NCI-H2107 treated with DMSO at 0.1 percent for 48 hours (cell line): Measurements from ENCODE around the gene CGB5.
A peak's percentile ranks its signal among the peaks of the same experiment; 100 is the strongest.
"Not testable (repeated sequence)": the region's sequence is repeated elsewhere in the genome, so short reads cannot be mapped to it uniquely, and the experiment has no call there.

Experiments used
- DNase-seq: peaks from one replicate; lab custom pipeline; 2025; ENCODE audit not compliant: unreplicated experiment; lab: John Stamatoyannopoulos, UW

Gene CGB5

GRCh38 chr19:49043548-49043947 lies at the start of gene CGB5:
Gene CGB5 (plus strand): TSS chr19:49043848. CDS start chr19:49044210, 362 bp downstream.
- not testable (repeated sequence) for DNase-seq

DNA sequence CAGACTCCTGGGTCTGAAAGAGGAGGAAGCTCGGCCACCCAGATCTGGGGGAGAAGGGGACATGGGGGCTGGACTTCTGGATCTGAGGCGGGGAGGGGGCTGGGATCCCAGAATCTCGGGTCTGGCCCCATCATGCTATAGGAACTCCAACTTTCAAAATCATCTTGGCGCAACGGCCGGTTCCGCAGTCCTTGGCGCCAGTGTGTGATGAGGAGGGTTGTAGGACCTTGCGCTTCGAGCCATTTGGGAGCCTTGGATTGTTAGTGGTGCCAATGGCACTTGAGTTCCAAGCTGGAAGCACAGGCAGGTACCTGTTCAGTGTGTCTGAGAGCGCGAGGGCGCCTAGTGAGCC lies 49.6 kb upstream of the CGB5 start:
- no peak for DNase-seq

- DNase-seq = peak; percentile 84
These were observed 45.7 kb upstream of the CGB5 start for GRCh38 chr19:48997972-48998371.

DNA sequence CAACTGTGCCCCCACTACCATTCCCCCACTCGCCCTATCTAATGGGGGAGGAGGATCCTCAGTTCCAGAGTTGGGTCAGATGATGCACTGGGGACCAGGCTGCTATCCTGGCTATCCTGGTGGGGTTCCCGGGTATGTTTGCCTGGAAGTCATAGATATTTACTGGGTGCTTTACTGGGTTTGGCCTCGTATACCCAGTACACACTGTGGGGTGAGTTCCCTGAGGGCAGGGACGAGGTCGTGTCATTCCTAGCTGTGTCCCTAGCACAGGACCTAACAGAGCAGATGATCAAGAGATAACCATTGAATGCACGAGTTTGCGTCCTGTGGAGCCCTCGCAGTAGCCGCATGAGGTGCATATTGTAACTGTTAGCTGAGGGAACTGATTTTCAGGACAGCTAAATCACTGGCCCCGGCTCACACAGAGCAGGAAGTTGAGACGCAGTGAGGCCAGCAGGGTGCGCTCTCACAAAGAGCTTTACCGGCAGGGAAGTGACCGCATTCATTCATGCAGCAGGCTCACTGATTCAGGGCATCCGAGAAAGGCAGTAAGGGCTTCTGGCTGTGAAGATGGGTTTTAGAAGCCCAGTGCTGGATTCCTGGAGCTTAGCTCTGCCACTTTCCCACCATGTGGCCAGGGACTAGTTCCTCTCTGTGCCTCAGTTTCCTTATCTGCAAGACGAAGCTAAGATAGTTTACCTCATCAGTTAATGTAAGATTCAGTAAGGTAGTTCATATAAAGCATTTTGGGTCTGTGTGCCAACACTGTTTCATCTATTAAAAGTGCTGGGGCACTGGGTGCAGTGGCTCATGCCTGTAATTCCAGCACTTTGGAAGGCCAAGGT lies 43.9 kb upstream of the CGB5 start:
- DNase-seq = no peak

DNA sequence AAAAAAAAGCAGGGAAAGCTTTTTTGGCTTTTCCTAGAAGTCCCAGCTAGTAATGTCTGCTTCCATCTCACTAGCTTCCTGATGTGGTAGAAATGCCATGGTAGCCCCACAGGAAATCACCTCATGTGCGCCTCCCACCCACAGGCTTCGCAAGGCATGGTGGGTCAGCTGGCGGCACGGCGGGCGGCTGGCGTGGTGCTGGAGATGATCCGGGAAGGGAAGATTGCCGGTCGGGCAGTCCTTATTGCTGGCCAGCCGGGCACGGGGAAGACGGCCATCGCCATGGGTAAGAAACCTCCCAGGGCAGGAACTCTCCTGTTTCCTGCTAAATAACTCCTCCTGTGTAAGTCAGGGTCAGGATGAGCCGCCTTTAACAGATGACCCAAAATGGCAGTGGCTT lies 39.5 kb upstream of the CGB5 start:
- no peak for DNase-seq

DNA sequence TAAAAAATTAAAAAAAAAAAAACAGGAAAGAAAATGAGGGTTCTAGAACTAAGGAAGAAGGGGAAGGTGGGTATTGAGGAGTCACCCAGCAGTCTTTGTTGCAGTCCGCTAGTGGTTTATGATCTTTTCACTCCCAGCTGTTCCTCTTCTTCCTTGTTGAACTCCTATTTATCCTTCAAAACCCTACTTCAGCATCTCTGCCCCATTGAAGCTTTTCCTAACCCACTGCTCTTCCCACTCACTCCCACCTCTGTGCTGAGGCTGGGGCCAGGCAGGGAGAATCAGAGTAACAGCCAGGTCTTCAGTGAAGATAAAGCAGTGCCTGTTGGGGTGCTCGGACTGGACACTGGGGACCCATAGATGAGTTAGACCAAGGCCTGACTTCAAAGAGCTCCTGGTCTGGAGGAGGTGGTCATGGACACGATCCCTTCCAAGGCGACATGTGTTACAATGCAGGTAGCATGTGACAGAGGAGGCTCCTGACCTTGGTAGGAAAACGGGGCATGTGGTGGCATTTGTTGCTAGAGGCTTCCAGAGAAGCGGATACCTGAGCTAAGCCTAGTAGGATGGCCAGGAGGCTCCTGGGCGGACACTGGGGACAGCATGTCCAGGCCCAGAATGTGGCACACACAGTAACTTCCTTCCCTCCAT lies 38.6 kb upstream of the CGB5 start:
- no peak for DNase-seq

- DNase-seq = no peak
These were observed 36.7 kb upstream of the CGB5 start for GRCh38 chr19:49006905-49007304.

- no peak for DNase-seq
These were observed 33.8 kb upstream of the CGB5 start for GRCh38 chr19:49009828-49010227.

DNA sequence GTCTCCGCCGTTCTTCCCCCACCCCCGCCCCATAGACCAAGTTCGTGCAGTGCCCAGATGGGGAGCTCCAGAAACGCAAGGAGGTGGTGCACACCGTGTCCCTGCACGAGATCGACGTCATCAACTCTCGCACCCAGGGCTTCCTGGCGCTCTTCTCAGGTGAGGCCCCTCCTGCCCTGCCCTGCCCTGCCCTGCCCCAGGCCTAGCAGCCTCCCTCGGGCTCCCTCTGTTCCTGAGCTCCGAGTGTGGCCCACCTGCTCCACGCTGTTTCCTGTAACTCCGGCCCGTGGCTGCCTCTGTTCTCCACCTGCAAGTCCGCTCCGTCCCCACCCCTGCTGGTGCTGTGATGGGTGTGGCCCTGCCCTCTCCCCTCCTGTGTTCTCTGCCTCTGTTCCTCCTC lies 33.2 kb upstream of the CGB5 start:
- DNase-seq = no peak

- DNase-seq = no peak
These were observed 32.5 kb upstream of the CGB5 start for GRCh38 chr19:49011194-49011593.

- DNase-seq = no peak
These were observed 29.4 kb upstream of the CGB5 start for GRCh38 chr19:49014123-49014869.

DNA sequence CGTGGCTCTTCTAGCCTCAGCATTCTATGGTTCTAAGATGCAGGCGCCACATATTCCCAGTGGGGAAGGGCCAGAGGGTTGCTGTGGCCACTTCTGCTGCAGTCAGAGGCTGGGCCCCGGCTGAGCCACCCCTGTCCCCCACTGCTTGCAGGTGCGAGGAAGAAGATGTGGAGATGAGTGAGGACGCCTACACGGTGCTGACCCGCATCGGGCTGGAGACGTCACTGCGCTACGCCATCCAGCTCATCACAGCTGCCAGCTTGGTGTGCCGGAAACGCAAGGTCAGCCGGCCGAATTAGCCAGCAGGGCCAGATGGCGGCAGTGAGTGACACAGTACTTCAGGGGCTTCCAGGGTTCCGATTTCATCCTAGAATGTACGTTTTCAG lies 28.8 kb upstream of the CGB5 start:
- DNase-seq = no peak

DNA sequence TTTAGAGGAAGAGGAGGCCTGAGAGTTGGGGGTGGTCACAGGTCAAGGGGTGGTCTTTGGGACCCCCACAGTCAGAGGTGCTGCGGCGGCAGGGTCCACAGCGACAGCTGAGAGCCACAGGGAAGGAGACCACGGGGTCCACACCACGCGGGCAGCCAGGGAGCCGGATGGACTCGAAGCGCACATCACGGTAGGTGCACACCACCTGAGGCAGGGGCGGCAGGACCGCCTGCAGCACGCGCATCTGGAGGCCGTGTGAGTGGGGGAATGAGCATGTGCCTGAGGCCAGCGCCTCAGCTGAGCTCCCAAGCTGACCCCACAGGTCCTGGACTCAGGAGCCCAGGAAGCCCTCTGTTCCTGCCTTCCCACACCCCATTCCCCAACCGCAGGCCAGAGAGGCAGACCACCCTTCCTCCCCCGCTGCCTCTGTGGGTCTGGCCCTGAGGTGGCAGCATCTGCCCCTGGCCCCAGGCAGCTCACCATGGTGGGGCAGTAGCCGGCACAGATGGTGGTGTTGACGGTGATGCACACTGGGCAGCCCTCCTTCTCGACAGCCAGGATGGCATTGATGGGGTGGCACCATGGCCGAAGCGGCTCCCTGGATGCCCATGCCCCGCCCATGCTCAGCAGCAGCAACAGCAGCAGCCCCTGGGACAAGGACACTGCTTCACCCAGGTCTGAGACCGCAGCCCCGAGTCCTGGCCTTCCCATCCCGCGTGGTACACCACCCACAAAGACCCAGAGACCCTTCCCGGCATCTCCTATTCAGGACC lies 27.4 kb upstream of the CGB5 start:
- no peak for DNase-seq

- no peak for DNase-seq
These were observed 26.5 kb upstream of the CGB5 start, which contains the start of gene LHB for GRCh38 chr19:49017041-49017665. Gene LHB (minus strand): TSS chr19:49017091. CDS start chr19:49017081, 10 bp downstream.

DNA sequence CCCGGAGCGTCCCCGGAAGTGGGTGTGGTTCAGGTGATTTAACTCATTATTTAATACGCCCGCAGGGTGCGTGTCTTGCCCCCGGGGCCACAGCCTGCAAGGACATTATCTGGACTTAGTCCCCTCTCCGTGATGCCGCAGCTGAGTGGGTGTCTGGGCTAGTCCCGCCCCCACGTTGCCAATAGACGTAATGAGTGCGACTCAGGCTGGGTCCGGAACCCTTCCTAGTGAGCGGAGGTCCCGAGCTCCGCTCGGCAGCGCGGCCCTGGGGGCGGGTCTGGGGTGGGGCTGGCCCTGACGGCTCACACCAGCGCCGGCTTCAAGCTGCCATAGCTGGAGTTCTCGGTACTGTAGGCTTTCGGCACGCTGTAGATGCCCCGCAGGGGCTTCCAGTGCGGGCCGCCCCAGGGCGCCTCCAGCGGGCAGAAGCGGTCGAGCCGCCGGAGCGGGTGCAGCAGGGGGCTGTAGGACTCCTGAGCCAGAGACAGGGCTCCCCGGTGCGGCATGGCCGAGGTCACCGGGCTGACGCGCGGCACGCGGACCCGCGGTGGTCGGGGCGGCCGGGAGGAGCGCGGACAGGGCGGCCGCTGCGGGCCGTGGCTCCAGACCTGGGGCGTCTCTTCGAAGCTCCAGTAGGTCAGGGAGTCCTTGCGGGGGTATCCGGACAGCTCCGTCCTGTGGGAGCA lies 25.8 kb upstream of the CGB5 start:
- DNase-seq = no peak

GRCh38 chr19:49018388-49019241 lies 25.0 kb upstream of the CGB5 start:
- DNase-seq = not testable (repeated sequence)

GRCh38 chr19:49019242-49019932 lies 24.3 kb upstream of the CGB5 start:
- peak; percentile 20 for DNase-seq

DNA sequence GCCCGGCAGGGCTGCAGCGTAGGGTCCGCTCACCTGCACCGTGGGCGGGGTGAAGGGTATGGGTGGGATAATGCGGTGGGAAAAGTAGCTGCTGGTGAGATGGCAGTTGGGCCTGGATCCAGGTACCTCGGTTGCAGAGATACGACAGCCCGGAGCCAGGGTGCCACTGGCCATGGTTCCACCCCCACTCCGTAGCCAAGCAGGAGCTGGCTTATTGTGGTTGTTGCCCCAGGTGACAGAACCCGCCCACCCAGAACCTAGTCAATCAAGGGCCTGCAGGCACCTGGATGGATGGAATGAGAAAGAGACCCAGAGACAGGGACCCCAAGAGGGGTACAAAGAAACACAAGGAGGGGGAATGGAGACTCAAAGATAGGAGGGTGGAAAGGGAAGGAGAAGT lies 23.3 kb upstream of the CGB5 start:
- DNase-seq = no peak
